ENCODE measurements around the gene ZBTB47. TPM values are rescaled to one million over a fixed set of nuclear protein-coding genes. Genes with fewer than 3 reads are reported as not detected.

ZBTB47 gene
- total RNA-seq, 1 donor, result 41.3 TPM

DNA sequence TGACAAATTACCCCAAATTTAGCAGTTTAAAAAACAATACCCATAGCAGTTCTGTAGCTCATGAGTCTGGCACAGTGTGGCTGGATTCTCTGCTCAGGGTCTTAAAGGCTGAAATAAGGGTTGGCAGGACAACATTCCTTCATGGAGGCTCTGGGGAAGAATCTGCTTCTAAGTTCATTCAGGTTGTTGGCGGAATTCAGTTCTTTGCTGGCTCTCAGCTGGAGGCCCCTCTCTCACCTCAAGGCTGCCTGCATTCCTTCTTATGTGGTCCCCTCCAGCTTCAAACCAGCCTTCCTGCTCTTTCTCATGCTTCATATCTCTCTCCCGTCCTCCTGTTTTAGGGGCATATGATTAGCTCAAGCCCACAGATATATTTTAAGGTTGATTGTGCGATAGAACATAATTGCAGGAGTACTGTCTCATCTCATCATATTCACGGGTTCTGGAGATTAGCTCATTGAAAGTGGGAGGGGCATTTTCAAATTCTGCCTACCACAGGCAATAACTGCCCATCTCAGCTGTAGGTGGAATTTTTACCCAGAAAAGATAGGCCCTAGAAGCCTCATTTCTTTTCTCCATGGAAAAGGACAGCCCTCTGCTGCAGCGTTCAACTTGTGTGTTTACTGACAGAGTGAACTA is 5.6 kb upstream of the ZBTB47 start:
- TF ChIP-seq, protein P1, sequence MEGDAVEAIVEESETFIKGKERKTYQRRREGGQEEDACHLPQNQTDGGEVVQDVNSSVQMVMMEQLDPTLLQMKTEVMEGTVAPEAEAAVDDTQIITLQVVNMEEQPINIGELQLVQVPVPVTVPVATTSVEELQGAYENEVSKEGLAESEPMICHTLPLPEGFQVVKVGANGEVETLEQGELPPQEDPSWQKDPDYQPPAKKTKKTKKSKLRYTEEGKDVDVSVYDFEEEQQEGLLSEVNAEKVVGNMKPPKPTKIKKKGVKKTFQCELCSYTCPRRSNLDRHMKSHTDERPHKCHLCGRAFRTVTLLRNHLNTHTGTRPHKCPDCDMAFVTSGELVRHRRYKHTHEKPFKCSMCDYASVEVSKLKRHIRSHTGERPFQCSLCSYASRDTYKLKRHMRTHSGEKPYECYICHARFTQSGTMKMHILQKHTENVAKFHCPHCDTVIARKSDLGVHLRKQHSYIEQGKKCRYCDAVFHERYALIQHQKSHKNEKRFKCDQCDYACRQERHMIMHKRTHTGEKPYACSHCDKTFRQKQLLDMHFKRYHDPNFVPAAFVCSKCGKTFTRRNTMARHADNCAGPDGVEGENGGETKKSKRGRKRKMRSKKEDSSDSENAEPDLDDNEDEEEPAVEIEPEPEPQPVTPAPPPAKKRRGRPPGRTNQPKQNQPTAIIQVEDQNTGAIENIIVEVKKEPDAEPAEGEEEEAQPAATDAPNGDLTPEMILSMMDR (IDR thresholded peaks at IDR 0.05; ENCODE audit: extremely low read depth, low read depth, low read length), result no peak

DNA sequence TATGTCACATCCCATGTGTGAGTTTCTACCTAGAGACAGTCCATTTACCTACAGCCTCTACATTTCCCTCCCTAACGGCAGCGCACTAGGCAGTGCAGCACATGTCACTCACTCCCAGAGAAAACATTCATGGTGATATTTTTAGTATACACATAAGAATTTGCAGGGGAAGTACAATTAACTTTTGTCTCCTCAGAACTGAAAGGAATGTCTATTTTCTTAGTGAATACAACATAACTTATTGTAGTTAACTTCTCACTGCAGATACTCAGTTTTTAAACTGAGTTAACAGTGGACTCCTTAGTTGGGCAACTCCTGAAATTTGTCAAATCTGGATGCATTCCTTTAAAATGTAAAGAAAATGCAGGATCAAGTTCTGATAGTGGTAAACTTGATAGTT is 4.5 kb upstream of the ZBTB47 start:
- Histone ChIP-seq H4K20me1 (ENCODE audit: insufficient read depth, low read length) (peaks cover 36% of the 10 kb centered on the region), H3K9me3 (ENCODE audit: low read depth, low read length) (no peaks in the 10 kb centered on the region), H3K79me2 (ENCODE audit: insufficient read depth, low read length) (peaks cover 58% of the 10 kb centered on the region), H3K27me3 (ENCODE audit: insufficient read depth, low read length) (no peaks in the 10 kb centered on the region), H3K4me2 (ENCODE audit: insufficient read depth, low read length) (no peak overlapping the region), H3K4me1 (ENCODE audit: insufficient read depth, low read length) (peaks cover 46% of the 10 kb centered on the region), H3K4me3 (ENCODE audit: insufficient read depth, low read length) (no peak overlapping the region), H3K36me3 (ENCODE audit: insufficient read depth, low read length) (peaks cover 53% of the 10 kb centered on the region), H3K27ac (ENCODE audit: low read depth, low read length) (no peak overlapping the region), H2AFZ (ENCODE audit: low read length) (no peak overlapping the region)
- TF ChIP-seq, protein P1 (IDR thresholded peaks at IDR 0.05; ENCODE audit: extremely low read depth, low read depth, low read length), result no peak
- no peak for DNase-seq (ENCODE audit: insufficient read length, low spot score, missing footprints)

More for the DNA sequence above, 5.6 kb upstream of the ZBTB47 start:
- Histone ChIP-seq H2AFZ (ENCODE audit: low read length) (no peak overlapping the region), H4K20me1 (ENCODE audit: insufficient read depth, low read length) (peaks cover 39% of the 10 kb centered on the region), H3K79me2 (ENCODE audit: insufficient read depth, low read length) (peaks cover 58% of the 10 kb centered on the region), H3K36me3 (ENCODE audit: insufficient read depth, low read length) (peaks cover 63% of the 10 kb centered on the region), H3K27me3 (ENCODE audit: insufficient read depth, low read length) (no peaks in the 10 kb centered on the region), H3K27ac (ENCODE audit: low read depth, low read length) (no peak overlapping the region), H3K9me3 (ENCODE audit: low read depth, low read length) (no peaks in the 10 kb centered on the region), H3K4me1 (ENCODE audit: insufficient read depth, low read length) (peaks cover 38% of the 10 kb centered on the region), H3K4me2 (ENCODE audit: insufficient read depth, low read length) (no peak overlapping the region), H3K4me3 (ENCODE audit: insufficient read depth, low read length) (no peak overlapping the region)
- no peak for DNase-seq (ENCODE audit: insufficient read length, low spot score, missing footprints)

DNA sequence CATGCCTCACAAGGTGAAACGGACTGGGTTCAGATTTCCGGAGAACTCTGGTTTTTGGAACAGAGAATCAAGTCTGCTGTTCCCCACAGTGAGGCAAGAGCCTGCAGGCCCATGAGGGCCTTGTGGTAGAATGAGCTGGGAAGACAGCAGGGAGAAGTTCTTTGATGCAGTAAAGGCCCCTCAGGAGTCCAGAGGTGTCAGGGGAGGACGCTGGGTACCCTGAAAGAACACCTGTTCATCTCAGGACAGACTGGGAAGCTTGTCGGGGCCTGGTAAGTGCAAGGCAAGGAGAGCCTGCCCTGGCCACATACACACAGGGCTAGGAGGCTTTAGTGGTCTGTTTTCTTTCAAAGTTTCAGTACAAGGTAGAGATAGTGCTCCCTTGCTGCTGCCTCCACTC is 3.7 kb upstream of the ZBTB47 start:
- Histone ChIP-seq H3K36me3 (ENCODE audit: insufficient read depth, low read length) (peaks cover 45% of the 10 kb centered on the region), H3K27ac (ENCODE audit: low read depth, low read length) (no peak overlapping the region), H3K4me1 (ENCODE audit: insufficient read depth, low read length) (peaks cover 47% of the 10 kb centered on the region), H2AFZ (ENCODE audit: low read length) (no peak overlapping the region), H3K4me3 (ENCODE audit: insufficient read depth, low read length) (no peak overlapping the region), H3K9me3 (ENCODE audit: low read depth, low read length) (no peaks in the 10 kb centered on the region), H4K20me1 (ENCODE audit: insufficient read depth, low read length) (peaks cover 36% of the 10 kb centered on the region), H3K27me3 (ENCODE audit: insufficient read depth, low read length) (no peaks in the 10 kb centered on the region), H3K79me2 (ENCODE audit: insufficient read depth, low read length) (peaks cover 57% of the 10 kb centered on the region), H3K4me2 (ENCODE audit: insufficient read depth, low read length) (no peak overlapping the region)
- no peak for DNase-seq (ENCODE audit: insufficient read length, low spot score, missing footprints)
- TF ChIP-seq, protein P1 (IDR thresholded peaks at IDR 0.05; ENCODE audit: extremely low read depth, low read depth, low read length), result no peak

DNA sequence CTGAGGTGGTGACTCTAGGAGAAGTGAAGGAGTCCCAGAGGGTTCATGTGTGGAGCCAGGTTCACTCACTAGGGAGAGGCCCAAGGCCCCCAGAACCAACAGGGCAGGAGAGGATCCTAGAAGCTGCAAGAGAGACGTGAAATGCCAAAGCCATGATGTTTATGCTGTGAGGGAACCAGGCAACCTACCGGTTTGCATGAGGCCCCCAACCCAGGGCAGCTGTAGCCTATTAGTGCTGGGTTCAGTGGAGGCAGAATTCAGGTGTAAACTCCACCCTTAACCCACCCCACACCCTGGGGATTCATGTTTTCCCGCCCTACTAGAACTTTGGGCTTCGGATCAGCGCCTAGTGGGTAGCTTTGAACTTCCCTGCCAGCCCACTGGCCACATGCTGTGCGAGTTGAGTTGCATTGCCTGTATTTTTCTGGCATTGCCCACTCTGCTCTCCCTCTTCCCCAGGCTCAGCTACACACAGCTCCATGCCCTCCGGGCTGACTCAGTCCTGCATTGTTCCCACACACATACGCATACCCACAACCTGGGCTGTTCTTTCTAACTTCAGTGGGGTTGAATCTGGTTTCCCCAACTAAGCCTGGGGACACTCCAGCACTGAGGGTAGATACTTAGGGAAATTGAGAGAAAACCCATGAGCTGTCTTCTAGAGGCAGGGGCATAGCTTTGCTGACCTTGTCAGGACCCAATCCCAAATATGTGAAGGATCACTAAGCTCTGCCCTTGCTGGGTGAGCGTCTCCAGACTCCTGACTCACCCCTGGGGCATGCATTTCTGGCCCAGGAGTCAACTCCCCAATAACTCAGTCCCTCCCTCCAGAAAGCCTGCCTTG is 2.0 kb upstream of the ZBTB47 start:
- peaks cover 63% of the 10 kb centered on the region for H3K4me1 ChIP-seq (ENCODE audit: insufficient read depth, low read length)
- TF ChIP-seq, protein P1 (IDR thresholded peaks at IDR 0.05; ENCODE audit: extremely low read depth, low read depth, low read length), result no peak
- H3K9me3 ChIP-seq (ENCODE audit: low read depth, low read length), result no peaks in the 10 kb centered on the region
- H3K4me2 ChIP-seq (ENCODE audit: insufficient read depth, low read length), result peak overlapping the region; percentile 95
- peaks cover 49% of the 10 kb centered on the region for H4K20me1 ChIP-seq (ENCODE audit: insufficient read depth, low read length)
- H3K36me3 ChIP-seq (ENCODE audit: insufficient read depth, low read length), result peaks cover 29% of the 10 kb centered on the region
- peaks cover 69% of the 10 kb centered on the region for H3K79me2 ChIP-seq (ENCODE audit: insufficient read depth, low read length)
- H3K27ac ChIP-seq (ENCODE audit: low read depth, low read length), result peak overlapping the region; percentile 86
- peak overlapping the region; percentile 32 for H2AFZ ChIP-seq (ENCODE audit: low read length)
- DNase-seq (ENCODE audit: insufficient read length, low spot score, missing footprints), result peak; percentile 97
- no peaks in the 10 kb centered on the region for H3K27me3 ChIP-seq (ENCODE audit: insufficient read depth, low read length)
- H3K4me3 ChIP-seq (ENCODE audit: insufficient read depth, low read length), result peak overlapping the region; percentile 90
